Stomach (tissue), 4 donors: ENCODE results near the gene UGT2A1.

Experiments used
- CTCF ChIP-seq, 7 experiments: fragments of 450-650 bp in 4 of 7; fragments of 200-600 bp in 3 of 7; sonication (generic) in 3 of 7; IDR thresholded peaks; one replicate each; pipeline ENCODE4 v1.5.1; 2016 to 2019; ENCODE audit warnings: antibody characterized with exemption in 7 of 7, control low read depth in 2 of 7, mild to moderate bottlenecking in 1 of 7
- POLR2A ChIP-seq, 4 donors: fragments of 450-650 bp; IDR thresholded peaks; one replicate each; pipeline ENCODE4 v1.6.1; 2016; ENCODE audit warnings: antibody characterized with exemption in 4 of 4, control low read depth in 2 of 4, mild to moderate bottlenecking in 1 of 4, moderate library complexity in 1 of 4

- no peak for TF ChIP-seq POLR2A (IDR thresholded peaks at IDR 0.05)
- TF ChIP-seq CTCF (IDR thresholded peaks at IDR 0.05): no peak
Measured at GRCh38 chr4:69649629-69650028, 3.4 kb downstream of the UGT2A1 start.
